ENCODE data around the gene CDPF1. TPM values are rescaled to one million over a fixed set of nuclear protein-coding genes. Genes with fewer than 3 reads are reported as not detected.
"Not testable (repeated sequence)": the region's sequence is repeated elsewhere in the genome, so short reads cannot be mapped to it uniquely, and the experiment has no call there.

Gene CDPF1
- total RNA-seq, 1 experiment from 2014 or later = 11.2 TPM

DNA sequence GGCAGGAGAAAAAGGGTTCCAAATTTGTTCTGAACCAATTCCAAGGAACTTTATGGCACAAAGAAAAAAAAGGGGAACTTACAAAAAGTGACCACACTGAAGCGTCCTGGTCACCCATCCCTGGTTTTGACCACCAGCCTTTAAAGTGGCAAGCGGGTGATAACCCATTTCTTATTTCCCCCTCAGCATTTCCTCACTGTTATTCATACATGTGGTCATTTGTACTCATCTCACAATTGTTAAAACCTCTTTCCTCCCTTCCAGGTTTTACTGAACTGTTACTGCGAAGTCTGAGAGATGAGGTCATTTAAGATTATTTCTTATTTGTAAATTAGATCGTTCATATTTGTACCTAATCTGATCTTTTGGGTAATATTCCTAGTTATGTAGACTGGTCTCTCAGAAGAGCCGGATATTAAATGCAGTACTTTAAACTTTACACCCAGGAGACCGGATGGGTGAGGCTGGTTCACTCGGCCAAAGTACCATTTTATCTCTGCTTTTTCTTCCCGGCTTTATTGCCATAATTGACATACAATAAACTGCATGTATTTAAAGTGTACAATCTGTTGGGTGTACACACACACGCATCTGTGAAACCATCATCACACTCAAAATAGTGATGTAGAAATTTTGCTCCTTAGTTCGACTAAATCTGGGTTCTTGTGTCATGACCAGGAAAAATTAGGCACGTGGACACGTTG lies 47.0 kb downstream of the CDPF1 start:
- ChIA-PET POLR2A (no interaction called here), CTCF (no interaction called here)
- in situ Hi-C loops (cut with HindIII; ENCODE audit: low pct_unique_long_range_greater_than_20kb, low sequenced_read_pairs) (no loop called here), intact Hi-C loops (cut with micrococcal nuclease; ENCODE audit: unreplicated experiment) (no loop called here)
- TF ChIP-seq TCF7L2 (IDR thresholded peaks at IDR 0.05; ENCODE audit: low read depth, low read length) (no peak), SIN3A (IDR thresholded peaks at IDR 0.05; ENCODE audit: borderline replicate concordance, insufficient read depth, low read depth, low read length) (no peak), POLR2AphosphoS5 (IDR thresholded peaks at IDR 0.05; ENCODE audit: low read depth, low read length) (no peak)
- TF ChIP-seq, protein P1, sequence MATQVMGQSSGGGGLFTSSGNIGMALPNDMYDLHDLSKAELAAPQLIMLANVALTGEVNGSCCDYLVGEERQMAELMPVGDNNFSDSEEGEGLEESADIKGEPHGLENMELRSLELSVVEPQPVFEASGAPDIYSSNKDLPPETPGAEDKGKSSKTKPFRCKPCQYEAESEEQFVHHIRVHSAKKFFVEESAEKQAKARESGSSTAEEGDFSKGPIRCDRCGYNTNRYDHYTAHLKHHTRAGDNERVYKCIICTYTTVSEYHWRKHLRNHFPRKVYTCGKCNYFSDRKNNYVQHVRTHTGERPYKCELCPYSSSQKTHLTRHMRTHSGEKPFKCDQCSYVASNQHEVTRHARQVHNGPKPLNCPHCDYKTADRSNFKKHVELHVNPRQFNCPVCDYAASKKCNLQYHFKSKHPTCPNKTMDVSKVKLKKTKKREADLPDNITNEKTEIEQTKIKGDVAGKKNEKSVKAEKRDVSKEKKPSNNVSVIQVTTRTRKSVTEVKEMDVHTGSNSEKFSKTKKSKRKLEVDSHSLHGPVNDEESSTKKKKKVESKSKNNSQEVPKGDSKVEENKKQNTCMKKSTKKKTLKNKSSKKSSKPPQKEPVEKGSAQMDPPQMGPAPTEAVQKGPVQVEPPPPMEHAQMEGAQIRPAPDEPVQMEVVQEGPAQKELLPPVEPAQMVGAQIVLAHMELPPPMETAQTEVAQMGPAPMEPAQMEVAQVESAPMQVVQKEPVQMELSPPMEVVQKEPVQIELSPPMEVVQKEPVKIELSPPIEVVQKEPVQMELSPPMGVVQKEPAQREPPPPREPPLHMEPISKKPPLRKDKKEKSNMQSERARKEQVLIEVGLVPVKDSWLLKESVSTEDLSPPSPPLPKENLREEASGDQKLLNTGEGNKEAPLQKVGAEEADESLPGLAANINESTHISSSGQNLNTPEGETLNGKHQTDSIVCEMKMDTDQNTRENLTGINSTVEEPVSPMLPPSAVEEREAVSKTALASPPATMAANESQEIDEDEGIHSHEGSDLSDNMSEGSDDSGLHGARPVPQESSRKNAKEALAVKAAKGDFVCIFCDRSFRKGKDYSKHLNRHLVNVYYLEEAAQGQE (IDR thresholded peaks at IDR 0.05; ENCODE audit: insufficient read depth in 1 of 2, low read depth in 2 of 2, low read length in 1 of 2) = no peak
- TF ChIP-seq, protein P2, sequence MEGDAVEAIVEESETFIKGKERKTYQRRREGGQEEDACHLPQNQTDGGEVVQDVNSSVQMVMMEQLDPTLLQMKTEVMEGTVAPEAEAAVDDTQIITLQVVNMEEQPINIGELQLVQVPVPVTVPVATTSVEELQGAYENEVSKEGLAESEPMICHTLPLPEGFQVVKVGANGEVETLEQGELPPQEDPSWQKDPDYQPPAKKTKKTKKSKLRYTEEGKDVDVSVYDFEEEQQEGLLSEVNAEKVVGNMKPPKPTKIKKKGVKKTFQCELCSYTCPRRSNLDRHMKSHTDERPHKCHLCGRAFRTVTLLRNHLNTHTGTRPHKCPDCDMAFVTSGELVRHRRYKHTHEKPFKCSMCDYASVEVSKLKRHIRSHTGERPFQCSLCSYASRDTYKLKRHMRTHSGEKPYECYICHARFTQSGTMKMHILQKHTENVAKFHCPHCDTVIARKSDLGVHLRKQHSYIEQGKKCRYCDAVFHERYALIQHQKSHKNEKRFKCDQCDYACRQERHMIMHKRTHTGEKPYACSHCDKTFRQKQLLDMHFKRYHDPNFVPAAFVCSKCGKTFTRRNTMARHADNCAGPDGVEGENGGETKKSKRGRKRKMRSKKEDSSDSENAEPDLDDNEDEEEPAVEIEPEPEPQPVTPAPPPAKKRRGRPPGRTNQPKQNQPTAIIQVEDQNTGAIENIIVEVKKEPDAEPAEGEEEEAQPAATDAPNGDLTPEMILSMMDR (IDR thresholded peaks at IDR 0.05) = no peak
- Histone ChIP-seq H3K27ac (ENCODE audit: low read length) (no peak overlapping the region), H3K4me1 (ENCODE audit: control insufficient read depth, insufficient read depth, low read length) (peaks cover 5% of the 10 kb centered on the region; the same call in 1 of the 2 replicates), H3K36me3 (ENCODE audit: control insufficient read depth, insufficient read depth, low read length) (no peaks in the 10 kb centered on the region), H3K4me3 (ENCODE audit: low read depth in 2 of 2, low read length in 2 of 2) (no peak overlapping the region), H3K9me3 (ENCODE audit: control insufficient read depth, insufficient read depth, low read depth, low read length) (no peaks in the 10 kb centered on the region), H3K27me3 (ENCODE audit: control insufficient read depth, insufficient read depth, low read length) (no peaks in the 10 kb centered on the region)
- ATAC-seq = no peak
- BruUV-seq (replicated peaks) = no TSS peak
- DNase-seq (ENCODE audit: low read depth, low spot score) = no peak

DNA sequence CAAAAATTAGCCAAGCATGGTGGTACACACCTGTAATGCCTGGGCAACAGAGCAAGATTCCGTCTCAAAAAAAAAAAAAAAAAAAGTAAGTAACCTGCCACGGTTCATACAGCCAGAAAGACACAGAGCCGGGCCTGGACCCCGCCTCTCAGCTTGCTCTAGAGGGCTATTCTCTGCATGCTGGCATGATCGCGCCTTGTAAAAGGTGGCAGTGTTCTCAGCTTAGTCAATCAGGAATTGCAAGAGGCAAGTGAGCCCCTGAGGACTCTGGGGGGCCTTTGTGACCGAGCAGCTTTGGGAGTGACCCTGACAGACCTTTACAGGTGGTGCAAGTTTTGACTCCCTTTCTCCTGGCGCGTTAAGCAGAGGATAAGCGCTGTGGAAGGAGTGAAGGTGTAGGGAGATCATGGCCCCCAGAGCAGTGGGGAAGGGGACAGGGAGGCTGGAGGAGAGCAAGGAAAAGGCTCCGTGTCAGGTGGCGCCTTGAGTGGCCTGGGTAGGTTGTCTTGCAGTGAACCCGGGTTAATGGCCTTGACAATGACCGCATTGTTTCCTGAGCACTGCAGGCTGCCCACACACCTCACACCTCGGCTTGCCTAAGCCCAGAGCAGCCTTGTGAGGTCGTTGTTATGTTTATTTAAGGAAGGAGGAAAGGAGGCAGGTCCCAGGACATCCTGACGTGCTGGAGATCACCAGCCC lies 48.9 kb downstream of the CDPF1 start:
- intact Hi-C loops (cut with micrococcal nuclease; ENCODE audit: unreplicated experiment) (no loop called here), in situ Hi-C loops (cut with HindIII; ENCODE audit: low pct_unique_long_range_greater_than_20kb, low sequenced_read_pairs) (no loop called here)
- Histone ChIP-seq H3K4me3 (ENCODE audit: low read depth in 2 of 2, low read length in 2 of 2) (no peak overlapping the region), H3K4me1 (ENCODE audit: control insufficient read depth, insufficient read depth, low read length) (peaks cover 5% of the 10 kb centered on the region; the same call in 1 of the 2 replicates), H3K27me3 (ENCODE audit: control insufficient read depth, insufficient read depth, low read length) (no peaks in the 10 kb centered on the region), H3K27ac (ENCODE audit: low read length) (no peak overlapping the region), H3K36me3 (ENCODE audit: control insufficient read depth, insufficient read depth, low read length) (no peaks in the 10 kb centered on the region), H3K9me3 (ENCODE audit: control insufficient read depth, insufficient read depth, low read depth, low read length) (no peaks in the 10 kb centered on the region)
- ATAC-seq (peak; percentile 66), DNase-seq (ENCODE audit: low read depth, low spot score) (no peak)
- TF ChIP-seq TCF7L2 (IDR thresholded peaks at IDR 0.05; ENCODE audit: low read depth, low read length) (no peak), POLR2AphosphoS5 (IDR thresholded peaks at IDR 0.05; ENCODE audit: low read depth, low read length) (no peak), SIN3A (IDR thresholded peaks at IDR 0.05; ENCODE audit: borderline replicate concordance, insufficient read depth, low read depth, low read length) (no peak)
- TF ChIP-seq, protein P2 (IDR thresholded peaks at IDR 0.05) = no peak
- TF ChIP-seq, protein P1 (IDR thresholded peaks at IDR 0.05; ENCODE audit: insufficient read depth in 1 of 2, low read depth in 2 of 2, low read length in 1 of 2) = no peak
- CTCF ChIA-PET = no interaction called here
- no TSS peak for BruUV-seq (replicated peaks)
- POLR2A ChIA-PET = no interaction called here

DNA sequence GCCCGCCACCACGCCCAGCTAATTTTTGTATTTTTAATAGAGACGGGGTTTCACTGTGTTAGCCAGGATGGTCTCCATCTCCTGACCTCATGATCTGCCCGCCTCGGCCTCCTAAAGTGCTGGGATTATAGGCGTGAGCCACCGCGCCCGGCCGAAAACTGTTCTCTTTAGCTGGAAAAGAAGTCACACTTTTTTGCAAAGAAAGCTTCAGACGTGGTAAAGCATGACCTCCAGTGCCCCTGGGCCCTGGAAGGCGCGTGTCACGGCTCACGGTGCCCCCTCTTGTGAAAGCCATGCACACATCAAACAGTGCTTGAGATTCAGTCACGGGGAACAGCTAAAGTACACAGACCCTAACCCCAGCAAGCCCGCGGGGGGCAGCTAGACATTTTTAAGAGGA lies 51.3 kb downstream of the CDPF1 start:
- H3K4me3 ChIP-seq (ENCODE audit: low read depth in 2 of 2, low read length in 2 of 2); ATAC-seq; H3K27me3 ChIP-seq (ENCODE audit: control insufficient read depth, insufficient read depth, low read length); POLR2A ChIA-PET; H3K27ac ChIP-seq (ENCODE audit: low read length); CTCF ChIA-PET; DNase-seq (ENCODE audit: low read depth, low spot score); BruUV-seq (replicated peaks); intact Hi-C loops (cut with micrococcal nuclease; ENCODE audit: unreplicated experiment); H3K36me3 ChIP-seq (ENCODE audit: control insufficient read depth, insufficient read depth, low read length); in situ Hi-C loops (cut with HindIII; ENCODE audit: low pct_unique_long_range_greater_than_20kb, low sequenced_read_pairs); H3K9me3 ChIP-seq (ENCODE audit: control insufficient read depth, insufficient read depth, low read depth, low read length); H3K4me1 ChIP-seq (ENCODE audit: control insufficient read depth, insufficient read depth, low read length): not testable (repeated sequence)

All from Panc1 (cell line).